ENCODE data around the gene MRPS12.

- TF ChIP-seq EZH2 (IDR thresholded peaks at IDR 0.05; ENCODE audit: insufficient read depth, poor library complexity, severe bottlenecking) (no peak), EZH2phosphoT487 (IDR thresholded peaks at IDR 0.05; ENCODE audit: insufficient read depth, low read depth) (no peak)
Measured at GRCh38 chr19:38915329-38916321, 15.1 kb upstream of the MRPS12 start.

Measured in GM23248 (cell line).